HepG2 (cell line): Measurements from ENCODE around the gene SCAMP3. TPM values are rescaled to one million over a fixed set of nuclear protein-coding genes. Genes with fewer than 3 reads are reported as not detected.

Experiments
- ATF7 ChIP-seq, 2 experiments: fragments of 450-650 bp in 1 of 2; sonication (generic) in 1 of 2; formaldehyde crosslinking in 1 of 2; IDR thresholded peaks; 2 replicates each; pipeline versions ENCODE4 v1.4.0 to v1.6.1; 2016 to 2020; ENCODE audit warnings: antibody characterized with exemption in 1 of 2, mild to moderate bottlenecking in 1 of 2, missing genetic modification reagents in 1 of 2
- ATF7-NPFF ChIP-seq: sonication (generic); formaldehyde crosslinking; IDR thresholded peaks from 2 replicates; pipeline ENCODE4 v1.8.1; 2023; ENCODE audit warnings: mild to moderate bottlenecking, low read depth, missing genetic modification reagents, moderate library complexity
- ERF ChIP-seq: IDR thresholded peaks from 2 replicates; pipeline ENCODE4 v1.6.1; 2018; ENCODE audit warnings: missing biosample characterization, missing genetic modification reagents
- FOXO1 ChIP-seq: sonication (generic); formaldehyde crosslinking; IDR thresholded peaks from 2 replicates; pipeline ENCODE4 v1.4.0; 2020; ENCODE audit warnings: missing genetic modification reagents
- KMT2A ChIP-seq: sonication (generic); formaldehyde crosslinking; IDR thresholded peaks from 2 replicates; pipeline ENCODE4 v1.4.0; 2020; ENCODE audit warnings: missing genetic modification reagents
- POLR2AphosphoS5 ChIP-seq: IDR thresholded peaks from 2 replicates; pipeline ENCODE4 v1.6.1; 2012; ENCODE audit warnings: low read depth, low read length
- ZNF207 ChIP-seq: fragments of 450-650 bp; IDR thresholded peaks from 2 replicates; pipeline ENCODE4 v1.6.1; 2016; ENCODE audit warnings: antibody characterized with exemption, borderline replicate concordance
- ZNF256 ChIP-seq: sonication (generic); formaldehyde crosslinking; conservative IDR thresholded peaks from 2 replicates; pipeline ENCODE4 v1.4.0; 2020; ENCODE audit warnings: missing genetic modification reagents
- ZNF260 ChIP-seq: sonication (generic); formaldehyde crosslinking; IDR thresholded peaks from 2 replicates; pipeline ENCODE4 v1.4.0; 2020; ENCODE audit warnings: missing genetic modification reagents, low read depth, mild to moderate bottlenecking, borderline replicate concordance
- ZNF460 ChIP-seq: sonication (generic); formaldehyde crosslinking; IDR thresholded peaks from 2 replicates; pipeline ENCODE4 v1.5.1; 2020; ENCODE audit warnings: missing genetic modification reagents, mild to moderate bottlenecking, borderline replicate concordance
- ZNF629 ChIP-seq: sonication (generic); formaldehyde crosslinking; conservative IDR thresholded peaks from 2 replicates; pipeline ENCODE4 v1.5.0; 2020; ENCODE audit warnings: missing genetic modification reagents
- polyA plus RNA-seq, 8 experiments: library from polyadenylated mRNA; depleted of rRNA in 3 of 8; stranded (reverse) in 7 of 8; unstranded in 1 of 8; fragments of >200 nt; fragmentation: Illumina TruSeq in 4 of 8; extraction: Trizol in 4 of 8; gene quantifications; 2 replicates each; pipeline versions ENCODE4 v1.2.1 to v1.2.3, GENCODE V29; 2011 to 2016; ENCODE audit warnings: low read depth in 4 of 8, missing spikeins in 1 of 8, mixed read lengths in 1 of 8; ENCODE audit not compliant: insufficient read depth in 1 of 8
- total RNA-seq, 5 experiments: library from RNA; depleted of rRNA; stranded (reverse); fragments of >200 nt; fragmentation: Illumina TruSeq; extraction: Trizol; gene quantifications; 2 replicates each; pipeline ENCODE4 v1.2.3, GENCODE V29; 2016; ENCODE audit warnings: low read depth in 1 of 5
- TF ChIP-seq, protein P1 (sequence below), 2 experiments: sonication (generic) in 1 of 2; formaldehyde crosslinking in 1 of 2; IDR thresholded peaks; 2 replicates each; pipeline versions ENCODE4 v1.6.1 to v1.9.0; 2014 to 2022; ENCODE audit warnings: antibody characterized with exemption in 1 of 2, borderline replicate concordance in 1 of 2, inconsistent platforms in 1 of 2, low read depth in 1 of 2, missing genetic modification reagents in 1 of 2
- TF ChIP-seq, protein P2 (sequence below): sonication (generic); formaldehyde crosslinking; IDR thresholded peaks from 2 replicates; pipeline ENCODE4 v1.4.0; 2020; ENCODE audit warnings: missing genetic modification reagents, borderline replicate concordance
- TF ChIP-seq, protein P3 (sequence below): sonication (generic); formaldehyde crosslinking; IDR thresholded peaks from 2 replicates; pipeline ENCODE4 v1.5.1; 2020; ENCODE audit warnings: mild to moderate bottlenecking, moderate library complexity, missing genetic modification reagents

Gene SCAMP3
- total and polyA plus RNA-seq, 2 of the 13 experiments (the other 11 are each of a cell fraction or from before 2014, with no cell fraction given), result 46.8 to 83.3 TPM

DNA sequence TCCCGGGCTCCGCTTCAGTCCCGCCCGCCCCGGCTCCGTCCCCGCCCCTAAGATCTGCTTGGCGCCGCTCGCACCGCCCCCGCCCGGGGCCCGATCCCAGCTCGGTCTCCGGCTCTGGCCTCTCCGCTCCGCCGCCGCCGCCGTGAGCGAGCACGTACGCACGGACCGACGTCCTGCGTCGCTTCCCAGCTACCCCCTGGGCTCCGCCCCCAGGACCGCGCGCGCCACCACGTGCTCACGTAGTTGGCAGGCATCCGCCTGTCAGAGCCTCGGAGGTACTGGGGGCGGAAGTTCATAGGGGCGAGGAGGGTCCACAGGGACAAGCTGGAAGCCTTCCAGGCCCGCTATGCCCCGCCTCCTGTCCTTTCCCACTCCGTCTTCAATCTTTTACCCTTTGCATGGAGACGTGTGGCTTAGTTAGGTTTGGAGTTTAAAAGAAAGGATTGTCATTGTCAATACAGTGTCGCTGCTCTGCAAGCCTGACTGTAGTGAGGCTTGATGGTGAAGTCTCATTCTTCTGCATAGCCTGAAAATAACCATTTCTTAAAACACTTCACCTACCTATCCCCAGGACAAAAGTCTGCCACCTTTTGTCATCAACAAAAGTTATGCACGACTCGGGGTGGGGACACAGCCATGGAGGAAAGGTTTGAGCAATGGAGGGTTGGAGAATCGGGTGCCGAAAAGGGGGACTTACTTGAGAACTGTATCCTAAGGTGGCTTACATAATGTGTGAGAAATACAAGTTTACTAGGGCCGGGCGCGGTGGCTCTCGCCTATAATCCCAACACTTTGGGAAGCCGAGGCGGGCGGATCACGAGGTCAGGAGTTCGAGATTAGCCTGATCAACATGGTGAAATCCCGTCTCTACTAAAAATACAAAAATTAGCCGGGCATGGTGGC lies 11.4 kb upstream of the SCAMP3 start, which contains the start of gene CLK2 (continued):
- TF ChIP-seq, protein P1, sequence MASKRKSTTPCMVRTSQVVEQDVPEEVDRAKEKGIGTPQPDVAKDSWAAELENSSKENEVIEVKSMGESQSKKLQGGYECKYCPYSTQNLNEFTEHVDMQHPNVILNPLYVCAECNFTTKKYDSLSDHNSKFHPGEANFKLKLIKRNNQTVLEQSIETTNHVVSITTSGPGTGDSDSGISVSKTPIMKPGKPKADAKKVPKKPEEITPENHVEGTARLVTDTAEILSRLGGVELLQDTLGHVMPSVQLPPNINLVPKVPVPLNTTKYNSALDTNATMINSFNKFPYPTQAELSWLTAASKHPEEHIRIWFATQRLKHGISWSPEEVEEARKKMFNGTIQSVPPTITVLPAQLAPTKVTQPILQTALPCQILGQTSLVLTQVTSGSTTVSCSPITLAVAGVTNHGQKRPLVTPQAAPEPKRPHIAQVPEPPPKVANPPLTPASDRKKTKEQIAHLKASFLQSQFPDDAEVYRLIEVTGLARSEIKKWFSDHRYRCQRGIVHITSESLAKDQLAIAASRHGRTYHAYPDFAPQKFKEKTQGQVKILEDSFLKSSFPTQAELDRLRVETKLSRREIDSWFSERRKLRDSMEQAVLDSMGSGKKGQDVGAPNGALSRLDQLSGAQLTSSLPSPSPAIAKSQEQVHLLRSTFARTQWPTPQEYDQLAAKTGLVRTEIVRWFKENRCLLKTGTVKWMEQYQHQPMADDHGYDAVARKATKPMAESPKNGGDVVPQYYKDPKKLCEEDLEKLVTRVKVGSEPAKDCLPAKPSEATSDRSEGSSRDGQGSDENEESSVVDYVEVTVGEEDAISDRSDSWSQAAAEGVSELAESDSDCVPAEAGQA (IDR thresholded peaks at IDR 0.05; ENCODE audit: low read depth), result peak; percentile 75; the same call in 1 of the 2 replicates
- TF ChIP-seq, protein P1 (CRISPR knock-in tag; IDR thresholded peaks at IDR 0.05; ENCODE audit: borderline replicate concordance), result no peak
- TF ChIP-seq POLR2AphosphoS5 (peak; percentile 81), ZNF207 (no peak), KMT2A (CRISPR knock-in tag) (no peak), ATF7-NPFF (CRISPR knock-in tag) (peak; percentile 40; the same call in 1 of the 2 replicates), ERF (CRISPR knock-in tag) (peak; percentile 57; the same call in 1 of the 2 replicates), ATF7 (IDR thresholded peaks at IDR 0.05) (no peak), ATF7 (CRISPR knock-in tag; IDR thresholded peaks at IDR 0.05) (no peak), ZNF260 (CRISPR knock-in tag) (no peak), ZNF256 (CRISPR knock-in tag) (no peak), ZNF629 (CRISPR knock-in tag) (no peak), FOXO1 (no peak; the same call in 1 of the 2 replicates), ZNF460 (CRISPR knock-in tag) (no peak)
- TF ChIP-seq, protein P2, sequence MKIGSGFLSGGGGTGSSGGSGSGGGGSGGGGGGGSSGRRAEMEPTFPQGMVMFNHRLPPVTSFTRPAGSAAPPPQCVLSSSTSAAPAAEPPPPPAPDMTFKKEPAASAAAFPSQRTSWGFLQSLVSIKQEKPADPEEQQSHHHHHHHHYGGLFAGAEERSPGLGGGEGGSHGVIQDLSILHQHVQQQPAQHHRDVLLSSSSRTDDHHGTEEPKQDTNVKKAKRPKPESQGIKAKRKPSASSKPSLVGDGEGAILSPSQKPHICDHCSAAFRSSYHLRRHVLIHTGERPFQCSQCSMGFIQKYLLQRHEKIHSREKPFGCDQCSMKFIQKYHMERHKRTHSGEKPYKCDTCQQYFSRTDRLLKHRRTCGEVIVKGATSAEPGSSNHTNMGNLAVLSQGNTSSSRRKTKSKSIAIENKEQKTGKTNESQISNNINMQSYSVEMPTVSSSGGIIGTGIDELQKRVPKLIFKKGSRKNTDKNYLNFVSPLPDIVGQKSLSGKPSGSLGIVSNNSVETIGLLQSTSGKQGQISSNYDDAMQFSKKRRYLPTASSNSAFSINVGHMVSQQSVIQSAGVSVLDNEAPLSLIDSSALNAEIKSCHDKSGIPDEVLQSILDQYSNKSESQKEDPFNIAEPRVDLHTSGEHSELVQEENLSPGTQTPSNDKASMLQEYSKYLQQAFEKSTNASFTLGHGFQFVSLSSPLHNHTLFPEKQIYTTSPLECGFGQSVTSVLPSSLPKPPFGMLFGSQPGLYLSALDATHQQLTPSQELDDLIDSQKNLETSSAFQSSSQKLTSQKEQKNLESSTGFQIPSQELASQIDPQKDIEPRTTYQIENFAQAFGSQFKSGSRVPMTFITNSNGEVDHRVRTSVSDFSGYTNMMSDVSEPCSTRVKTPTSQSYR (CRISPR knock-in tag), result no peak
- TF ChIP-seq, protein P3, sequence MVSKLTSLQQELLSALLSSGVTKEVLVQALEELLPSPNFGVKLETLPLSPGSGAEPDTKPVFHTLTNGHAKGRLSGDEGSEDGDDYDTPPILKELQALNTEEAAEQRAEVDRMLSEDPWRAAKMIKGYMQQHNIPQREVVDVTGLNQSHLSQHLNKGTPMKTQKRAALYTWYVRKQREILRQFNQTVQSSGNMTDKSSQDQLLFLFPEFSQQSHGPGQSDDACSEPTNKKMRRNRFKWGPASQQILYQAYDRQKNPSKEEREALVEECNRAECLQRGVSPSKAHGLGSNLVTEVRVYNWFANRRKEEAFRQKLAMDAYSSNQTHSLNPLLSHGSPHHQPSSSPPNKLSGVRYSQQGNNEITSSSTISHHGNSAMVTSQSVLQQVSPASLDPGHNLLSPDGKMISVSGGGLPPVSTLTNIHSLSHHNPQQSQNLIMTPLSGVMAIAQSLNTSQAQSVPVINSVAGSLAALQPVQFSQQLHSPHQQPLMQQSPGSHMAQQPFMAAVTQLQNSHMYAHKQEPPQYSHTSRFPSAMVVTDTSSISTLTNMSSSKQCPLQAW (CRISPR knock-in tag), result peak; percentile 96
